Measurements from ENCODE around the gene PRELID1.

The PRELID1 gene

DNA sequence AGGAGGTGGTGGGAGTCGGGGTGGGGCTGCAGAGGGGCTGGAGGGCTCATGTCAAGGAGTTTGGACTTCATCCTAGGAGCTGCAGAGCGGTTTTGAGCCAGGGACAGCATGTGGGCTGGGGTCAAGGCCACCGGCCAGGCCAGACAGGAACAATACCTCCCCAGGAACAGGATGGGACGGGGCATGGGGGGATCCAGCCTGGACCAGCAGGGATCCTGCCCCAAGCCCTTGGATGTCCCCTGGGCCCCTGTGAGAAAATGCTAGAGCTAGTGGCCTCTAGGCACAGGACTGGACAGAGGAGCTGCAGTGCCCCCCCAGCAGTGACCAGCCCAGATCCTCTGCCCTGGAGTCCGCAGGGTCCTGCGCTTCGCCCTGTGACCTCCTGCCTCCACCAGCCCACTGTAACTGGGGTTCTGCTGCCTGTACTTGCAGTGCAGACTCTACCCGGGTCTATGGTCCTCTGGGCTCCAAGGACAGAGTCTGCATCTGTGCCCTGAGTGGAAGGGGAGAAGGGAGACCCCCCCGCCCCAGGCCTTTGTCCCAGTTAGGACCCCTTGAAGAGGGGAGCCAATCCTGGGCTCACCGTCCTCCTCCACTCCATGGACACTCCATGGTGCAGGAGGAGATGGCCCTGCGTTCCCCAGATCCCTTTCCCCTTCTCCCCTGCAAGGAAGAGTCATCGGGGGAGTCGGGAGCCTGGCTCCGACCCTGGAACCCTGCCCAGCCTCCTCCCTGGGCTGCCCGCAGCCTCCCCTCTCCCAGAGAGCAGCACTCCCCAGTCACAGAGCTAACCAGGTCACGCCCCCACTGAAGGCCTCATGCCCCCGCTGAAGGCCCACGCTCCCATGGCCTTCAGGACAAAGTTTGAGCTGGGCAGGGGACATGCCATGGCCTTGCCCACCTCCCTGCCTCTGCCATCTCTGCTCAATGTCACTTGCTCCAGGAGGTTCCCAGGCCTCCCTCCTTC lies 11.1 kb downstream of the PRELID1 start:
- DNase-seq, result no peak

DNA sequence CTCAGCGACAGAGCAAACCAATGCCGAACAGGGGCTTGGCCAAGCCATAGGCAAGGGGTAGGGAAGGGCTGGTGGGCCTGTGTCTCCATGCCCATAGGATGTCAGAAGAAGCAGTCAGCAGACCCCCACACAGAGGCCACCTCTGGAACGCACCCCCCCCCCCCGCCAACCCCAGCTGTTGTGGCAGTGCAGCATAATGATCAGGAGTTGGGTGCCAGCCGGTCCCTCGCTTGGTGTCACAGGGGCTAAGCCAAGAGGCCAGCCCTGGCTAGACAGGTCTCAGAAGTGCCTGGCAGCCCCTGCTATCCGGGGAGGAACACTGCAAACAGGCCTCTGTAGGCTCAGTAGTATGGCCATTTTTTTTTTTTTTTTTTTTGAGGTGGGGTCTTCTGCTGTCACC lies 11.8 kb downstream of the PRELID1 start:
- DNase-seq, result no peak

DNA sequence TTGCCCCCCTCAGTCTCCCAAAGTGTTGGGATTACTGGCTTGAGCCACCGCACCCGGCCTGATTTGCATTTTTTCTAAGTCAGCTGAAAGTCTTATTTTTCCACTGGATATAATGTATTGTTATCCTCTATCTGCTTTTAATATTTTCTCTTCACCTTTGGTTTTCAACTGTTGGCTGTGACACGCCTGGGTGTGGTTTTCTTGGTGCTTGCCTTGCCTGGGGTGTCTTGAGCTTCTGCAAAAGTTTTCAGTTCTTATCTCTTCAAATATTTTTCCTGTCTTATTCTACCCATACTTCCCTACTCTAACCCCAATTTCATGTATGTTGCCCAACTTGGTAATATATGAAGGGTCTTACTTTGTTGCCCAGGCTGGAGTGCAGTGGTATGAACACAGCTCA lies 12.4 kb downstream of the PRELID1 start:
- no peak for DNase-seq

DNA sequence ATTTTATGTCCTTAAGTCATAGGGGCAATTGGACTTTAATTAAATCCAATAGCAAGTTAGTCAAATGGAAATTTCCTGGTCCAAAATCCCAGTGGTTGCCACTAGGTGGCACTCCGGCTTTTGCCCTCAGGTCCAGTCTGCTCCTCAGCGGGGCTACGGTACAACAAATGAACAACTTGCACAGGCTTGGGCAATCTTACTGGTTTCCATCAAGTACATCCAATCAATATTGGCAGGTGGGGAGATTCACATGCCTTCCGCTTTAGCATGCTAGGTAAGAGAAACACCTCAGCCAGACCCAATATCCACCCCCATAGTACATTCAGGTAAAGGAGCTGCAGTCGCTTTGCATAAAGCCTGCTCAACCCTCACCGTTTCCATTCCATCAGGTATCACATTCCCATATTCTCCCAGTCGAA lies 14.4 kb downstream of the PRELID1 start:
- no peak for DNase-seq

DNA sequence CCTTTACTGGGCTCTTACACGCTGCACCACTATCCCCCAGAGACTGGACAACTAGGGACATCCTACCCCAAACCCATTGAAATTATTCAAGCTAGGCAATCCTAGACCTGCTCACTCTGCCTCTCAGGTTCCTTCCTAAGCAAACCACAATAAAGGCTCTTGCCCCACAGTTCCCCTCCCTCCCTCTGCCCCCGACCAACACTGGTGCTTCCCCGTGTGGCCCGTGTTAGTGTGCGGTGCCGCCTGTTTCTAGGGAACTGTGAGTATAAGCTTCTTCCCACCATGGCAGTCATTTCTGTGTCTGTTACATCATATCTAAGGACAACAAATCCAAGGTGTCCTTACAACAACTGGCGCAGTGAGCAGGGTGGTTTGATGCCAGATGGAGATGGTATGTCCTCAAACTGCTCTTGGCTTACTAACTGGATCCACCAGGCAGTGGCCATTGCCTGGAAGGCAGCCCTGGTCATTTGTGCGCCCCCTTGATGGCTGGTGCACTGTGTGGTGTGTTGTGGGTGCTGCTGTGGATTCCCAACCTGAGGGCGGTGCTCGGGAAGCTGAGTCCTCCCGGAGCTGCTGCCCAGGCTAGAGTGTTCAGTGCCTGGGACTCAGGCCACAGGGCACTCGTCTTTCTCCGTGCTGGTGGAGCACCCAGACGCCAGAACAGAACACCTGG lies 16.5 kb downstream of the PRELID1 start:
- no peak for DNase-seq

DNA sequence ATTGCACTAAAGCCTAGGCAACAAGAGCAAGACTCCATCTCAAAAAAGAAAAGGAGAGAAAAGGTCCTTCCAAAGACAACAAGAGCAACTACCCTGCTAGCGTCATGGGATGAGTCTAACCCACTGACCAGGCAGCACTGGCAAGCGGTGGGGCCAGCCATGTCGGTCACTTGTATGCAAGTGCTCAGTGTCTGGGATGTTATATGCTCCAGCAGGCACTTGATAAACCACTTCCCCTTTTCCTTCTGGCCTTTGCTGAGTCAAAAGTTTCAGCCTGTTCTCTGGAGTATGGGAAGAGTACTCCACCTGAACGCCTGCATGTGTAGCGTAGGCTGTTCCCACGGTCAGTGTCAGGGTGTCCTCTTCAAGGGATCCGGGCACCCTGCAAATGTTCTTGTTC lies 17.3 kb downstream of the PRELID1 start:
- DNase-seq, result no peak

GRCh38 chr5:177325868-177326381 lies 22.3 kb downstream of the PRELID1 start:
- no peak for DNase-seq

DNA sequence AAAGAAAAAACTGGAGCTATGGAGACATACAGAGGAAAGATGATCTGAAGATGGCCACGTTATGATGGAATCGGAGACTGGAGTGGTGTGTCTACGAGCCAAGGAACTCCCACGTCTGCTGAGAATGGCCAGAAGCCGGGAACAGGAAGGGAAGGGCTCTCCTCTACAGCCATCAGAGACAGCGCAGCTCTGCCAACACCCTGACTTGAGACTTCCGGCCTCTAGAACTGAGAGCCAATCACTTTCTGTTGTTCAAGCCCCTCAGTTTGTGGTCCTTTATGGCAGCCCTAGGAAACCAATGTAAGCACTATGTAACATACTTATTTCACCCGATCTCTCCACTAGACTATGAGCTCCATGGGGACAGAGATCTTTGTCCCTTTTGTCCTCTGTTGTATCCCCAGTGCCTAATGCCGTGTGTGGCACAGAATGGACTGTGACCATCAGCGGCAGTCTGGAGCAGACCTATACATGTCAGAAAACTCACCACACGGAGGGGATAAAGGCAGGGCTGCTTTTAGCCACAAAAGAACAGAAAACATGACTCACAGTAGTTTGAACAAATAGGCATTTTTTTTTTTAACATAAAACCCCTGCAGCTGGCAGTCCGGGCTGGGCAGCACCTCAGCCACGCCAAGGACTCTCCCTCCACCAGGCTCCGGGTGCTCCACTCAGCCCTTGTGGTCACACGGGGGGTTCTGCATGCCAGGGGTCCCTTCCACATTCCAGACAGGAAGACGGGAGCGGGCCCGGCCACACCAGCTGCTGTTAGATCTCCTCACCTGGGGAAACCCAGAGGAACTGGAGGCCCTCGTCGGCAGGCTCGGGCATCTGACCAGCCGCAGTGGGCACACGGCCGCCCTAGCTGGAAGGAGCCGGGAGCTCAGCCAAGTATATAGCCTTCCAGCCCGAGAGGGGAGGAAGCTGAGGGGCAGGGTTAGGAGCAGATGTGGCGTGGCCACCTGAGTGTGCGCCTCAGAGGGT lies 24.2 kb downstream of the PRELID1 start:
- no peak for DNase-seq

GRCh38 chr5:177328545-177329231 lies 25.1 kb downstream of the PRELID1 start:
- no peak for DNase-seq

- no peak for DNase-seq
Measured at GRCh38 chr5:177329883-177330282, 26.3 kb downstream of the PRELID1 start.

DNA sequence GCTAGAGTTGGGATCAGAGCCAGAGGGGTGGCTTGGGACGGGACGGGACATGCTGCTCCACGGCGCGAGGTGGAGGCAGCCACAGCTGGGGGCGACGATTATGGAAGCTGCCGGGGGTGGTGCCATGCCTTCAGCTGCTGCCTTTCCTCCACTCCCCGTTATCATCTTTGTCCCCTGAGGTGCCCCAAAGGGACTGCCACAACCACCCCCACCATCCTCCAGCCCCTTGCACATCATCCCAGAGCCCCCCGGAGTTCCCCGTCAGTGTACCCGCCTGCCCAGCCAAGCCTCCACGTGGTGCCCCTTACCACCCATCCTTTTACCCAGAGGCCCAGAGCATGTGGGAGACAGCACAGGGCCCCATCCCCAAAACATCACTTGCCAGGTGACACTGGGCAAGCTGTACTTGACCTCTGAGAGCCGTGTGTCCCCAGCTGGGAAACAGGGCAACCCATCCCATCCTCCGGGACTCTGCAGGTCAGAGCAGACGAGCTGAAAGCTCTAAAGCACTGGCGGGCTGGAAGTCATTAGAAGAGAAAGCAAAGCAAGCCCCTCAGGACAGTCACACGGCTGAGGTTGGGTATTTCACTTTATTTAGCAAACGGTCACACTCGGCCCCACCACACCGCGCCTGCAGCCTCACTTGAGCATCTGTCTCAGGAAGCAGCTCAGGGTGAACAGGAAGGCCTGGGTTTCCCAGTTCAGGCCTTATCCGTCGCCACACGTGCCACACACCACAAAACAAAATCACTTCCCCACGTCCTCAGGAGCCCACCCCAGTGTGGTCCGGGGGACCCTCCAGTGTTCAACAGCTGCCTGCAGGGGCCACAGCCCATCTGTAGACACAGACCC lies 27.6 kb downstream of the PRELID1 start:
- no peak for DNase-seq

- no peak for DNase-seq
Measured at GRCh38 chr5:177332031-177332895, 28.7 kb downstream of the PRELID1 start.

DNA sequence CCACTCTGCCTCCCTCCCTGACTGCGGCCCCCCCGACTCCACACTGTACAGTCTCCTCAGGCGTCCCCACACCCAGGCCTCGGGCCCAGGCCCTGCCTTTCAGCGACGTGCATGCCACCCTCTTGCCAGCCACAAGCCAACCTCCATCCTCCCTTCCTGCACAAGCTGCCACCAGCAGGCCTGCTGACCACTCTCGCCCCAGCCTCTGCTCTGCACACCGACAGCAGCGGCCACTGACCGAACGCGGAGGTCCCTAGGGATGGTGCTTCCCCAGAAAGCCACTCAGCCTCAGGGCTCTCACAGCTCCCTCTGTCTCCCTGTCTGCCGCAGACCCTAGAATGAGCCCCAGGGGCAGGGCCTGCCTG lies 29.3 kb downstream of the PRELID1 start:
- DNase-seq, result no peak

GRCh38 chr5:177333420-177334154 lies 30.0 kb downstream of the PRELID1 start:
- DNase-seq, result no peak

- no peak for DNase-seq
Measured at GRCh38 chr5:177334155-177334551, 30.6 kb downstream of the PRELID1 start.

DNA sequence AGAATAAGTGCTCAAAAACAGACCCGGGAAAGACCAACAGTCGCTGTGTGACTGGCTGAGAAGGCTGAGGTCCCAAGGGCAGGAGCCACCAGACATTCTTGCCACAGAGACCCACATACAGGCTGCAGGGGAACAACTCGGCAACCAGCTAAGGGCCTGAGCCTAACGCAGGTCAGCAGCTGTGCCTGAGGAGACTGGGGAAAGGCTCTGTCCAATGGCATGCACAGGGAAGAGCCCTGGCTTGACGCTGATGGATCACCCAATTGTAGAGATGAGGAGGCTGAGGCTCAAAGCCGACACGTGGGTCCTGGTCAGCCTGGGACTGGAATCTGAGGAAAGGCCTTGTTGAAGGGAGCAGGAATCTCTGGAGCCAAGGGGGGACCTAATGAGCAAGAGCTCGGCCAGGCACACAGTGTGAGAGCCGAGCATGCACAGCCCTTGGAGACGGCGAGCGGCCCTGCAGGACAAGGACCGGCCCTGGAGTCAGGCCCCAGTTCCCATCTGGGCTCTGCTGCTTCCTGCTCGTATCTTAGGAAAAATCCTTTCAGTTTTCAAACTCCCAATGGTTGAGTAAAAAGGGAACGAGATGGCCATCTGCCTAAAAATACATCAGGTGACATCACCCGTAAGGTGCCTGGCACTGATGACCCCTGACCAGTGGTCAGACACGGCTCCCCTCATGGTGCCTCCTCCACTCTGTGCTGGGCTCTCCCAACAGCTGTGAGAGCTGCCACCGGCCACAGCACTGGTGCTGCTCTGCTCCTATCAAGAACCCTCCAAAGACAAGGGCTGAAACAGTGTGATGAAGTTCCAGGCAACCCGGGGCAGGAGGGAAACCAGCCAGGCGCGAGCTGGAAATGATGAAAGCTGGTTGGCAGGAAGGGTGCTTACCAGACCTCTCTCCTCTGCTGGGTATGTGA lies 31.4 kb downstream of the PRELID1 start:
- DNase-seq, result no peak

GRCh38 chr5:177335701-177336065 lies 32.1 kb downstream of the PRELID1 start:
- no peak for DNase-seq

- DNase-seq, result no peak
Measured at GRCh38 chr5:177336112-177336511, 32.5 kb downstream of the PRELID1 start.

Measured in NCI-H1417 treated with DMSO at 0.1 percent for 48 hours (cell line).